Measurements from ENCODE around the gene ZNF516. TPM values are rescaled to one million over a fixed set of nuclear protein-coding genes. Genes with fewer than 3 reads are reported as not detected.
A peak's percentile ranks its signal among the peaks of the same experiment; 100 is the strongest.

The ZNF516 gene
- total and polyA plus RNA-seq, 10 of the 15 experiments (the other 5 are each of a cell fraction or from before 2014, with no cell fraction given) = 2.0 to 32.0 (median 8.3) TPM

GRCh38 chr18:76405681-76406356, 89.2 kb downstream of the ZNF516 start:
- Histone ChIP-seq H3K9me3 (replicated peaks; ENCODE audit: control insufficient read depth, insufficient read depth, low read length) (peaks cover 4% of the 10 kb centered on the region; the same call in 2 of the 3 replicates), H3K4me3 (no peak overlapping the region), H3K4me2 (ENCODE audit: control insufficient read depth, insufficient read depth) (no peak overlapping the region), H3K4me1 (ENCODE audit: control insufficient read depth, insufficient read depth, low read length) (peaks cover 6% of the 10 kb centered on the region), H3K27me3 (replicated peaks in 1 of 2; ENCODE audit: control insufficient read depth in 2 of 2, insufficient read depth in 2 of 2, low read length in 1 of 2) (no peaks in the 10 kb centered on the region), H2AFZ (ENCODE audit: control insufficient read depth, low read depth, low read length) (no peak overlapping the region), H3K9ac (ENCODE audit: control insufficient read depth, insufficient read depth, low read length) (no peak overlapping the region), H3K27ac (ENCODE audit: control insufficient read depth, insufficient read depth) (no peak overlapping the region), H3K79me2 (ENCODE audit: control insufficient read depth, insufficient read depth, low read length) (peaks cover 17% of the 10 kb centered on the region), H3K36me3 (ENCODE audit: control insufficient read depth in 2 of 2, insufficient read depth in 2 of 2, low read length in 1 of 2) (peaks cover 3 to 4% of the 10 kb centered on the region in 2 experiments), H4K20me1 (ENCODE audit: control insufficient read depth, insufficient read depth) (0 out of 2 replicates have a peak, but pooled peaks cover 2% of the 10 kb centered on the region)
- ChIA-PET RAD21 (ENCODE audit: unreplicated experiment) (no interaction called here), POLR2A (no interaction called here), CTCF (no interaction called here), SMC1A (ENCODE audit: uncharacterized antibody, unreplicated experiment) (no interaction called here)
- DNase-seq (ENCODE audit: low read depth, low spot score) = no peak
- intact Hi-C loops (cut with micrococcal nuclease; ENCODE audit: unreplicated experiment) (no loop called here), in situ Hi-C loops (cut with MboI) (no loop called here)
- no TSS peak for BruUV-seq (replicated peaks)
- 84% methylated on average over 37 of the region's 37 CpGs for WGBS (ENCODE audit: insufficient coverage, insufficient replicate concordance, low lambda C conversion rate, missing lambda C conversion rate)
- TF ChIP-seq SIX5 (IDR thresholded peaks at IDR 0.05; ENCODE audit: low read depth, low read length, severe bottlenecking) (no peak), RAD21 (IDR thresholded peaks at IDR 0.05; ENCODE audit: insufficient read depth, low read depth, low read length) (peak; percentile 51), CTCF (IDR thresholded peaks at IDR 0.05 in 2 of 3, conservative IDR thresholded peaks at IDR 0.05 in 1 of 3; ENCODE audit: control insufficient read depth in 2 of 3, extremely low read depth in 1 of 3, insufficient read depth in 1 of 3, low read depth in 3 of 3, low read length in 3 of 3) (peak in 2 of 3 experiments; percentile 24 to 25; a peak in 2 of 6 replicates), MTA2 (IDR thresholded peaks at IDR 0.05; ENCODE audit: low read depth) (no peak), ZNF592 (IDR thresholded peaks at IDR 0.05) (no peak), SMC3 (IDR thresholded peaks at IDR 0.05; ENCODE audit: borderline replicate concordance, low read length) (peak; percentile 32; the same call in 1 of the 2 replicates)
- no peak for FAIRE-seq
- ATAC-seq = 0 out of 3 replicates have a peak, but pooled peaks have one; percentile 28

Measured in GM12878 (cell line).